Cardiac muscle cell (in vitro differentiated cells and primary cell): Measurements from ENCODE around the gene DEPDC7. TPM values are rescaled to one million over a fixed set of nuclear protein-coding genes. Genes with fewer than 3 reads are reported as not detected.

Experiments
- DNase-seq, 2 donors: peaks; one replicate each; pipeline versions ENCODE4 v3.0.0 to v3.0.0-alpha.2; 2010 to 2017; ENCODE audit warnings: low read depth in 1 of 2, low spot score in 1 of 2
- H3K27ac ChIP-seq: fragments of 200-600 bp; sonication (generic); 2 replicates; pipeline ENCODE4 v1.5.1; 2016
- H3K27me3 ChIP-seq: fragments of 200-600 bp; sonication (generic); 2 replicates; pipeline ENCODE4 v1.6.0; 2016; ENCODE audit warnings: control low read depth
- H3K36me3 ChIP-seq: fragments of 200-600 bp; sonication (generic); 2 replicates; pipeline ENCODE4 v1.5.1; 2016; ENCODE audit warnings: control low read depth
- H3K4me1 ChIP-seq: fragments of 200-600 bp; sonication (generic); 2 replicates; pipeline ENCODE4 v1.8.1; 2017; ENCODE audit warnings: low read depth, mild to moderate bottlenecking, mixed run types
- H3K4me3 ChIP-seq: fragments of 200-600 bp; sonication (generic); 2 replicates; pipeline ENCODE4 v1.5.1; 2016; ENCODE audit warnings: mild to moderate bottlenecking
- H3K9me3 ChIP-seq: fragments of 200-600 bp; sonication (generic); 2 replicates; pipeline ENCODE4 v1.5.1; 2017; ENCODE audit warnings: low read depth, mild to moderate bottlenecking, control low read depth
- CTCF ChIP-seq: IDR thresholded peaks from 2 replicates; pipeline ENCODE4 v1.5.1; 2012; ENCODE audit warnings: low read depth, mild to moderate bottlenecking, low read length
- polyA plus RNA-seq: library from polyadenylated mRNA; unstranded; fragments of >200 nt; fragmentation: Nextera tagmentation; extraction: Ambion mirVana; gene quantifications from 2 replicates; pipeline ENCODE4 v1.2.1, GENCODE V29; 2016
- total RNA-seq: library from RNA; depleted of rRNA; stranded (reverse); fragments of >200 nt; gene quantifications from 2 replicates; pipeline ENCODE4 v1.2.3, GENCODE V29; 2016

The DEPDC7 gene
- total and polyA plus RNA-seq, 2 experiments from 2014 or later = 1.6 to 3.8 TPM

DNA sequence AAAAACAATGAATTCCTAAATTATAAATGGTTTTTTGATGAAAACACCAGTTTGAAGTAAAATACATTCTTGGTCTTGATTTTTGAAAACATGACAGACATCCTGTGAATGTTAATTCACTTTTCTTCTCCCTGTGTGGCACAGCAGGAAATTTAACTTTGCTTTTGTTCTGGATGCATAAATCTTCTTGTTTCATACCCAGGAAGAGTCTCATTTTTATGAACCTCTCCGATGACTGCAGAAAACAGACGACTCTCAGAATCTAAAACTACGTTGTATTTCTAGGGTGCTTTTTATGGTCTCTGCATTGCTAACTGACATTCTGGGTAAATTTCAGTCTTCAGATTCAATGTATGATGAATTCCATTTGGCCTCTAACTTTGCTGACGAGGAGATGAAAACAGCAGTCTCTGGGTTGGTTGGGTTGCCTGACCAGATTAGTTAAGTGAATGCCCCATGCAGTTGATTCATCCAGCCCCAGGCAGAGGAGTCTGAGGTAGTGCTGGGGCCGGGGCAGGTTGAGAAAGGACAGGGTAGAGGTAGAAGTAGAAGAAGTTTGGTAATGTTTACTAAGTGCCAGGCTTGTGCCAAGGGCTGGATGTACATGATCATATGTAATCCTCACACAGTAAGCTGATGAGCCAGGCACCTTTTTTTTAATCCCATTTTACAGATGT, 43.8 kb downstream of the DEPDC7 start:
- no peak for TF ChIP-seq CTCF
- H3K27me3 ChIP-seq = no peaks in the 10 kb centered on the region
- DNase-seq = no peak
- no peak overlapping the region for H3K4me3 ChIP-seq
- peaks cover 13% of the 10 kb centered on the region for H3K36me3 ChIP-seq
- no peak overlapping the region for H3K27ac ChIP-seq
- H3K4me1 ChIP-seq = no peaks in the 10 kb centered on the region
- no peaks in the 10 kb centered on the region for H3K9me3 ChIP-seq

DNA sequence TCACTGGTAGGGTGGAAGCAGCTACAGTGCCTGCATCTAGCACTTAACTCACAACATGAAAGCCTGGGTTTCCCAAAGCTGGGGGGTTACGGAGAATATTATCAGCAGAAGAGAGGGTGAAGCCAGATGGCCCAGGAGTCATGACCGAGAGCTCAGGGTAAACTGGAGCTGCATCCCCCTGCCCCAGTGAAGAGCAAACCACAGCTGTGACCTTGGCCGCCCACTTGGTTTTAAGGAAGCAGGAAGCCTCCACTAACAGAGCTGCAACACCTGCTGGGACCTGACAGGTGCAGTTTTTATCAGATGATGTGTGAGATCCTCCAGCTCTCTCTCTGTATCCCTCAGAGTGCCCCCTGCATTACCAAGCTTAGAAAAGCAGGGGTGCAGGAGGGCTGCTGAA, 44.6 kb downstream of the DEPDC7 start:
- H3K9me3 ChIP-seq = no peaks in the 10 kb centered on the region
- no peaks in the 10 kb centered on the region for H3K27me3 ChIP-seq
- no peaks in the 10 kb centered on the region for H3K4me1 ChIP-seq
- no peak for DNase-seq
- no peak for TF ChIP-seq CTCF
- no peak overlapping the region for H3K27ac ChIP-seq
- H3K4me3 ChIP-seq = no peak overlapping the region
- H3K36me3 ChIP-seq = peaks cover 13% of the 10 kb centered on the region

- Histone ChIP-seq H3K27me3 (no peaks in the 10 kb centered on the region), H3K36me3 (peaks cover 13% of the 10 kb centered on the region), H3K27ac (no peak overlapping the region), H3K9me3 (no peaks in the 10 kb centered on the region), H3K4me1 (no peaks in the 10 kb centered on the region), H3K4me3 (no peak overlapping the region)
- peak in 1 of 2 donors; percentile 37 for DNase-seq
- no peak for TF ChIP-seq CTCF
Observed at GRCh38 chr11:33062137-33062536, 46.5 kb downstream of the DEPDC7 start.

DNA sequence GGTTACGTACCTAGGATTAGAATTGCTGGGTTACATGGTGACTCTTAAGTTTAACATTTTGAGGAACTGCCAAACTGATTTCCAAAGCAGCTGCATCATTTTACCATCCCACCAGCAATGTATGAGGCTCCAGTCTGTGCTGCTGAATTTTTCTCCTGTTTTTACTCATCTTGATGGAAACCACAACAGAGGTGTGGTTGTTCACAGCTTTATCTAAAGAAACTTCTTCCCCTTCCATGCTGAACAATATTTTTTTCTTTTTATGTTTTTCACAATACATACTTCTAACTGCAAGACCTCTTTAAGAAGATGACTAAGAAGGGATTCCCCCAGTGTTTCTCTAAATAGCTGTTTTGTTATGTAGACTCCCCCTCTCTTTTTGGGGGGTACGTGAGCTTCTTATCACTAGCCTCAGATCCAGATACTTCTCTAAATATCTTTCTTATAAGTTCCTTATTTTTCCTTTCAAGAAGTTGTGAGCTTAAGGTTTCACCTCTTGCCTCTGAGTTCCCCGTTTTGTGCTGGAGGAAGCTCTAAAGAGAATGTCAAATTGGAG, 47.7 kb downstream of the DEPDC7 start:
- no peak for TF ChIP-seq CTCF
- Histone ChIP-seq H3K4me1 (no peaks in the 10 kb centered on the region), H3K9me3 (no peaks in the 10 kb centered on the region), H3K27me3 (no peaks in the 10 kb centered on the region), H3K27ac (no peak overlapping the region), H3K36me3 (peaks cover 10% of the 10 kb centered on the region), H3K4me3 (no peak overlapping the region)
- peak in 1 of 2 donors; percentile 41 for DNase-seq

GRCh38 chr11:33064033-33064825, 48.6 kb downstream of the DEPDC7 start:
- no peaks in the 10 kb centered on the region for H3K4me1 ChIP-seq
- H3K36me3 ChIP-seq = peaks cover 4% of the 10 kb centered on the region
- peak in 1 of 2 donors; percentile 11 for DNase-seq
- H3K4me3 ChIP-seq = no peak overlapping the region
- no peak for TF ChIP-seq CTCF
- no peaks in the 10 kb centered on the region for H3K27me3 ChIP-seq
- no peak overlapping the region for H3K27ac ChIP-seq
- no peaks in the 10 kb centered on the region for H3K9me3 ChIP-seq
